VCaP (cell line): Measurements from ENCODE around the gene HAPLN2.

Source experiments
- H3K27ac ChIP-seq: fragments of 450-650 bp; 2 replicates; pipeline ENCODE4 v1.5.1; 2017
- TF ChIP-seq, protein P1 (sequence below): fragments of 450-650 bp; conservative IDR thresholded peaks from 2 replicates; pipeline ENCODE4 v1.5.1; 2017; ENCODE audit warnings: mild to moderate bottlenecking, moderate library complexity

HAPLN2 gene

DNA sequence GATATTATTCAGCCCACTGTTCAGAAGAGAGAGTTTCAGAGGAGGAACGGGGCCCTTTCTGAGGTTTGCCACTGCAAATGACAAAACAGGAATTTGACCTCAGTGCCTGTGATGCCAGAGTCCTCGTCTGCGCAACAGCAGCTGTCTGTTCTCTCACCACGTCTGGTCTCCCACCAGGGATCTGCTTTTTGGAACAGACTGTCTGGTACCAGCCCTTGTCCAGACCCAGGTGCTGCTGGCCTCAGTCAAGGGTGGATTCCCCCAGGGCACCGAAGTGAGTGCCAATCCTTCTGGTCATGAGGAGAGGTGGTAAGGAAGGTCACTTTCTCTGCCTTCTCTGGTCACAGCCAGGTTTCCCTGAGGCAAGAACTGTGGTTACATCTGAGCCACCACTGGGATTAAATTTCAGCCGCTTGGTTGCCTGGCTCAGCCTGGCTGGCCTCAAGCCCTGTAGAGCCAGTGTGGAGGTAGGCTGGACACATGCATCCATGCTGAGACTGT, 20.4 kb downstream of the HAPLN2 start:
- TF ChIP-seq, protein P1, sequence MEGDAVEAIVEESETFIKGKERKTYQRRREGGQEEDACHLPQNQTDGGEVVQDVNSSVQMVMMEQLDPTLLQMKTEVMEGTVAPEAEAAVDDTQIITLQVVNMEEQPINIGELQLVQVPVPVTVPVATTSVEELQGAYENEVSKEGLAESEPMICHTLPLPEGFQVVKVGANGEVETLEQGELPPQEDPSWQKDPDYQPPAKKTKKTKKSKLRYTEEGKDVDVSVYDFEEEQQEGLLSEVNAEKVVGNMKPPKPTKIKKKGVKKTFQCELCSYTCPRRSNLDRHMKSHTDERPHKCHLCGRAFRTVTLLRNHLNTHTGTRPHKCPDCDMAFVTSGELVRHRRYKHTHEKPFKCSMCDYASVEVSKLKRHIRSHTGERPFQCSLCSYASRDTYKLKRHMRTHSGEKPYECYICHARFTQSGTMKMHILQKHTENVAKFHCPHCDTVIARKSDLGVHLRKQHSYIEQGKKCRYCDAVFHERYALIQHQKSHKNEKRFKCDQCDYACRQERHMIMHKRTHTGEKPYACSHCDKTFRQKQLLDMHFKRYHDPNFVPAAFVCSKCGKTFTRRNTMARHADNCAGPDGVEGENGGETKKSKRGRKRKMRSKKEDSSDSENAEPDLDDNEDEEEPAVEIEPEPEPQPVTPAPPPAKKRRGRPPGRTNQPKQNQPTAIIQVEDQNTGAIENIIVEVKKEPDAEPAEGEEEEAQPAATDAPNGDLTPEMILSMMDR = no peak
- no peak overlapping the region for H3K27ac ChIP-seq

DNA sequence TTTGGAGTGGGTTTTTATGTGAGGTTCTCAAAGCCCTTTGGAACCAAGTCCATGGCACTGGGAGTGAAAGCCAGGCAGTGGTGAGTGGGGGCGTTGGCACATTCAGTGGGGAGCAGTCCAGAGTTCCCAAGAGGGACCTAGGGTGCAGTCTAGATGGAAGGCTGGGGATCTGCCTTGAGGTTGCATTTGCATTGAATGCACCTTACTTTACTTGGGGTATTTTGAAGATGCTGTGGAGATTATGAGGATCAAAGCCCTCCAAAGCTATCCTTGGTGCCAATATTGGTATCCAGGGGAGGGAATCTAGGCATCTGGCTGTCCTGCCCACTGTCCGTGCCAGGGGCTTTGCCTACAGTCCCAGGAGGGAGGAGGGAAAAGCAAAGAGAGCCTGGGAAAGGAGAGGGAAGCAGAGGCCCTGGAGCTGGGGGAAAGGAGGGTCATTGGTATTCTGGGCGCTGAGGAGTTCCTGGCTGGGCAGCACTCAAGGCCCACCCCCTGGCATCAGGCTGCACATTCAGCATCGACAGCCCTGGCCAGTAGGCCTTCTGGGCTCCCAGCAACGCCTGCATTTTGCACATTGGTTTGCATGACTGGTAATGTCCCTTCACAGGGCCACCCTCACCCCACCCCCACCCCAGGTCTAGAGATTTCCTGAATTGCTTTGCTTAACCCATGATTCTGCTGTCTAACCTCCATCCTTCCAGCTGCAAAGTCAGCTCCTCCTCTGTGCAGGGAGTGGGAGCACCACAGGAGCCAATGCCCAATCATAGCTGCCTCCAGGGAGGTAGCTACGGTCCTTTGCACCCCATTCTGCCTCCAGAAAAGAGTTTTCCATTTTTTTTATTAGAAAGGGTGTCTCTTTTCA, 21.9 kb downstream of the HAPLN2 start:
- no peak overlapping the region for H3K27ac ChIP-seq
- TF ChIP-seq, protein P1 = no peak

DNA sequence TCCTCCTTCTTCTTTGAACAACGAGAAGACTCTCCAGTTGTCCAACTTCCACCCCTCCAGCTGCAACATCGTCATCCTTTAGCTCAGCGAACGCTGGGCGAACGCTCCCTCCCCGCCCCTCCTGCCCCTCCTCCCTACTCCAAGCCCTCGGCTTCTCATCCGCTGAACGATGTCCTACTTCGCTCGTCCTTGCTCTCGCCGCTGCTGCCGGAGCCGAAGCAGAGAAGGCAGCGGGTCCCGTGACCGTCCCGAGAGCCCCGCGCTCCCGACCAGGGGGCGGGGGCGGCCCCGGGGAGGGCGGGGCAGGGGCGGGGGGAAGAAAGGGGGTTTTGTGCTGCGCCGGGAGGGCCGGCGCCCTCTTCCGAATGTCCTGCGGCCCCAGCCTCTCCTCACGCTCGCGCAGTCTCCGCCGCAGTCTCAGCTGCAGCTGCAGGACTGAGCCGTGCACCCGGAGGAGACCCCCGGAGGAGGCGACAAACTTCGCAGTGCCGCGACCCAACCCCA, 22.6 kb downstream of the HAPLN2 start, which contains the start of gene BCAN:
TSS of gene BCAN (plus strand) at position 357 of the 504 bp plus-strand sequence. CDS start 3,938 bp downstream, outside the sequence.
- TF ChIP-seq, protein P1 = no peak
- peak within 1 kb of the TSS; percentile 13; the same call in 1 of the 2 replicates for H3K27ac ChIP-seq

DNA sequence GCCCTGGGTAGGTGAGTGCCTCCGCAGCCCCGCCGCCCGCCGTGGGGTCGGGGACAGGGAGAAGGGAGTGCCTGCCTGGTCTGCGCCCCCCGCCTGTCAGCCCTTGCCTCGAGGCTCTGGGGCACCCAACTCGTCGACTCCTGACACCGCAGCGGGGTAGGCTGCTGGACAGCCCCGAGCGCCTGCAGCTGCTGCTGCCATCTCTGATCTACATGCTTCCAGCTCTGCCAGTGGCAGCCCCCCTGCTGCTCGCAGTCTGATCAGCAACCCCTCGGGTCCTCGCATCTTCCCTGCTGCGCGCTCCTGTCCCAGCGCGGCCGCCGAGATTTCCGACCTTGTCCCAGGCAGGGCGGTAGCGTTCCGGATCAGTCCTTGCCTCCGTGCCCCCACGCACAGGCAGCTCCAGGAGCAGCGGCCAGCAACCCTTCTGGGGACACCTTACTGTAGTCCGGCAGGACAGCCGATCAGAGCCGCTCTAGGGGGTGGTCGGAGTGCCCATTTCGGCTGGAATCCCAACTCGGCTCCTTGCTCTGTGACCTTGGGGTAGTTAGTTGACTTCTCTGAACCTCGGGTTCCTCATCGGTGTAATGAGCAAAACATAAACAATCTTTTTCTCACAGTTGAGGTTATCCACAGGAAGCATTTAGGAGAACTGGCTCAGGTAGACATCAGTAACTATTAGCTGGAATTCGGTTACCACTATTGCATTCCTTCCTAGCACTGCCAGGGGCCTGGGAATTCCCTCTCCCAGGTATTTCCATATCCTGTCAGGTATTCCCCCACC, 23.2 kb downstream of the HAPLN2 start:
- TF ChIP-seq, protein P1 = no peak
- no peak overlapping the region; the same call in 1 of the 2 replicates for H3K27ac ChIP-seq

DNA sequence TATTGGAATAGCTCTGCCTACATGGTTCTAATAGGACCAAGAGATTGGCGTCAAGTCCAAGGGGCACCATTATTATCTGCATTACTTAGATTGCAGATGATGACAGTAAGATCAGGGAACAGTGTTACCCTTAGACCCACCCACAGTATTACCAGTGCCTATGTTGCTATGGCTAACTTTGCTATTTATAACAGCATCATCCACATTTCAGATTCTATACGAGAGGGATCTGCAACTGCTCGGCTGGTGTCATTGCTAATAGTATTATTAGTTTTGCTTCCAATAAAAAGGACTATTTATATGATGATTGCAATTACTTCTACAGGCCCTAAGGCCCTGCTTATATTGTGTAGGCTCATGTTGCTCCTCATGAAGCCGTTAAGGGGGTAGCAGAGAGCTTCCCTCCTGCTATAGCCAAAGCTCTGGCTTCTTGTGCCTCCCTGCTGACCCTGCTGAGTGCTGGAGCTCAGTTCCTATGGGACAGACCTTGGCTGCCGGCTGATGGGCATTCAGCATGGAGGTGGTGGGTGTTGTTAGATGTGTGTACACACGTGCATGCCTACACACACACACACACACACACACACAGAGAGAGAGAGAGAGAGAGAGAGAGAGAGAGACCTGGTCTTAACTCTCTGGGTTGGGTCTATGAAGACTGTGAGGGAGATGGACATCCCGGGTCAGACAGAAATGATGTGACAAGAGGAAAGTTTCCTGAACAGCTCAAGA, 24.0 kb downstream of the HAPLN2 start:
- TF ChIP-seq, protein P1 = no peak
- no peak overlapping the region for H3K27ac ChIP-seq

DNA sequence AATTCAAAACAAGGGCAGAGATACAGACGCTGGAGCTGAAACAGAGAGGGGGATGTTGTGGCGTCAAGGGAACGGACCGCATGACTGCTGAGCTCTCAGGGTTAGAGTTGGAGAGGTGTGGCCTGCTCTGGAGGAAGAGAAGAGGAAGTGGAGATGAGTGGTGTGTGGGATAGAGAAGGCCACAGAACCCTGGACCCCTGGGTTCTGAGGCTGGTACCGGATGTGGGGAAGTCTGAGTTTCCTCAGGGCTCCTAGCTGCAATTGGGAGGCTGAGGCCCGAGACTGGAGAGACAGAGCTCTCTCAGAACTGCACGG, 24.5 kb downstream of the HAPLN2 start:
- H3K27ac ChIP-seq = no peak overlapping the region
- TF ChIP-seq, protein P1 = no peak
